ENCODE results near the gene KCNB1.

KCNB1 gene

DNA sequence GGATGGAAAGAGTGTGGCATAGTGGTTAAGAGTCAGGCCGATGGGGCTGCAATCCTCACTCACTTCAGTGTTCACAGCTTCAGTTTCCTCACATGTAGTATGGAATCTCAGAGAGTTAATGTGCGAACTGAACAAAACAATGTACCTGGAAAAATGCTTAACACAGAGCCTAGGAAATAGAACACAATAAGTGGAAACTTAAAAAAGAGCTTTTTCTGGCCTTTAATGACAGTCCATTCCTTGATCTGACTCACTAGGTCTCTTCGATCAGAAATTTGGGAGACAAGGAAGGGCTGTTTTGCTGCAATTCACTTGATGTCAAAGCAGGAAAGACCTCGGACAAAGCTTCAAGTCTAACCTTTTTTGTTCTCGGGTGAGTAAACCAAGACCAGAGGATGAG is 56.1 kb downstream of the KCNB1 start:
- peaks cover 22% of the 10 kb centered on the region for H3K4me1 ChIP-seq
- H3K4me3 ChIP-seq (ENCODE audit: low read depth, low read length), result no peak overlapping the region
- no peaks in the 10 kb centered on the region for H3K27me3 ChIP-seq
- H3K9me3 ChIP-seq, result no peaks in the 10 kb centered on the region
- TF ChIP-seq, protein P1, sequence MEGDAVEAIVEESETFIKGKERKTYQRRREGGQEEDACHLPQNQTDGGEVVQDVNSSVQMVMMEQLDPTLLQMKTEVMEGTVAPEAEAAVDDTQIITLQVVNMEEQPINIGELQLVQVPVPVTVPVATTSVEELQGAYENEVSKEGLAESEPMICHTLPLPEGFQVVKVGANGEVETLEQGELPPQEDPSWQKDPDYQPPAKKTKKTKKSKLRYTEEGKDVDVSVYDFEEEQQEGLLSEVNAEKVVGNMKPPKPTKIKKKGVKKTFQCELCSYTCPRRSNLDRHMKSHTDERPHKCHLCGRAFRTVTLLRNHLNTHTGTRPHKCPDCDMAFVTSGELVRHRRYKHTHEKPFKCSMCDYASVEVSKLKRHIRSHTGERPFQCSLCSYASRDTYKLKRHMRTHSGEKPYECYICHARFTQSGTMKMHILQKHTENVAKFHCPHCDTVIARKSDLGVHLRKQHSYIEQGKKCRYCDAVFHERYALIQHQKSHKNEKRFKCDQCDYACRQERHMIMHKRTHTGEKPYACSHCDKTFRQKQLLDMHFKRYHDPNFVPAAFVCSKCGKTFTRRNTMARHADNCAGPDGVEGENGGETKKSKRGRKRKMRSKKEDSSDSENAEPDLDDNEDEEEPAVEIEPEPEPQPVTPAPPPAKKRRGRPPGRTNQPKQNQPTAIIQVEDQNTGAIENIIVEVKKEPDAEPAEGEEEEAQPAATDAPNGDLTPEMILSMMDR (IDR thresholded peaks at IDR 0.05; ENCODE audit: low read depth, low read length), result no peak
- H3K36me3 ChIP-seq, result no peaks in the 10 kb centered on the region
- no peak for DNase-seq

DNA sequence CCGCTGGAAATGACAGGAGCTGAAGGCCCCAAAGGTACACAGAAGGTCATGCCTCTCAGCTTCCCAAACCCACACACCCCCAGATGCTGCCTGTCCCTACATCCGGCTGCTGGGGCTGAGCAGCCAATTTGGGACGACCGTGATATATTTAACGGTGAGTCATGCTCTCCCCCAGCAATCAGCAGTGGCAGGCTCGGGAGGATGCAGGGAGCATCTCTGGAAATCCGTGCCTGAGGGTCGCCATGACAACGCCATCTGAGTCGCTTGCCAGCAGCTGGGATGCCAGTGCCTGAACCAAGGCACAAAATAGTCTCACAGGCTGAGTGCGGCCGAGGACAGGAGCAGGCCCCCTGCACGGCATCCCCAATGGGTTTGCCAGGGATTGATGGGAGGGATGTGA is 57.9 kb downstream of the KCNB1 start:
- Histone ChIP-seq H3K27me3 (no peaks in the 10 kb centered on the region), H3K9me3 (no peaks in the 10 kb centered on the region), H3K4me3 (ENCODE audit: low read depth, low read length) (no peak overlapping the region; the same call in 1 of the 2 replicates), H3K4me1 (peaks cover 22% of the 10 kb centered on the region), H3K36me3 (no peaks in the 10 kb centered on the region)
- peak; percentile 94 for DNase-seq
- TF ChIP-seq, protein P1 (IDR thresholded peaks at IDR 0.05; ENCODE audit: low read depth, low read length), result no peak

DNA sequence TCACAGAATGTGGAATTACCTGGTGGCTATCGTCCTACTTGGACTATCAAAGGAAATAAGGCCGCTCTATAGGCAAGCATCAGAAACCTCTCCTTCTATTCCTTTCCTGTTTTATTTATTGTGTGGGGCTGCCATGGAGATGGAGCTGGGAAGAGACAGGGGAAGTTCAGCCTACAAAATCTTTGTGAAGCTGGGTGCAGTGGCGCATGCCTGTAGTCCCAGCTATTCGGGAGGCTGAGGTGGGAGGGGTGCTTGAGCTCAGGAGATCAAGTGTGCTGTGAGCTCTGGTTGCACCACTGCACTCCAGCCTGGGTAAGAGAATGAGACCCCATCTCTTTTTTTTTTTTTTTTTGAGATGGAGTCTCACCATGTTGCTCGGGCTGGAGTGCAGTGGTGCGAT is 60.3 kb downstream of the KCNB1 start:
- Histone ChIP-seq H3K36me3 (no peaks in the 10 kb centered on the region), H3K4me1 (peaks cover 15% of the 10 kb centered on the region), H3K27me3 (no peaks in the 10 kb centered on the region), H3K4me3 (ENCODE audit: low read depth, low read length) (no peak overlapping the region), H3K9me3 (no peaks in the 10 kb centered on the region)
- TF ChIP-seq, protein P1 (IDR thresholded peaks at IDR 0.05; ENCODE audit: low read depth, low read length), result no peak
- DNase-seq, result no peak

DNA sequence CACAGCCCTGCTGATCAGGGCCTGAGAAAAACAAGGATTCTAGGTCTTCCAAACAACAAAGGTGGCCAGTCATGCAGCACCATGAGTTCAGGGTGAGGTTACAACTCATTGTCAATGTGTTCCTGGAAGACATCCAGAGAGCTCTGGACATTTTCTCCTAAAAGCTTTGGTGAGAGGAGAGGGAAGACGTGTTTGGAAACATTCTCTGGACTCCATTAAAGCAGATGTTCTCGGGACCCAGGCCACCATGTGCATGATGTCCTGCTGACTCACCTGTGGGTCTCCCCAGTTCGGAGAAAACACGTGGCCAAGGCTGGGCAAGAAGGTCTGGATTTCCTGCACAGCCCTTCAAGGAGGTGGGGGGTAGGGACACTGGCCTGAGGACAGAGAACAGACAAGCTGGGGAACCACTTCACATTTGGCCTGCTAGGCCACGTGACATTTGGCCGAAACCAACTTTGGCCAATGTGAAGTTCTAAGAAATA is 61.6 kb downstream of the KCNB1 start:
- DNase-seq, result no peak
- H3K4me3 ChIP-seq (ENCODE audit: low read depth, low read length), result no peak overlapping the region
- no peaks in the 10 kb centered on the region for H3K27me3 ChIP-seq
- H3K36me3 ChIP-seq, result no peaks in the 10 kb centered on the region
- no peaks in the 10 kb centered on the region for H3K9me3 ChIP-seq
- TF ChIP-seq, protein P1 (IDR thresholded peaks at IDR 0.05; ENCODE audit: low read depth, low read length), result no peak
- peaks cover 15% of the 10 kb centered on the region for H3K4me1 ChIP-seq

GRCh38 chr20:49420292-49420691 is 62.2 kb downstream of the KCNB1 start:
- no peak for DNase-seq
- Histone ChIP-seq H3K36me3 (no peaks in the 10 kb centered on the region), H3K9me3 (no peaks in the 10 kb centered on the region), H3K27me3 (no peaks in the 10 kb centered on the region), H3K4me3 (ENCODE audit: low read depth, low read length) (no peak overlapping the region), H3K4me1 (peaks cover 15% of the 10 kb centered on the region)
- TF ChIP-seq, protein P1 (IDR thresholded peaks at IDR 0.05; ENCODE audit: low read depth, low read length), result no peak

- no peaks in the 10 kb centered on the region for H3K27me3 ChIP-seq
- no peaks in the 10 kb centered on the region for H3K36me3 ChIP-seq
- H3K4me1 ChIP-seq, result peaks cover 11% of the 10 kb centered on the region
- no peak overlapping the region for H3K4me3 ChIP-seq (ENCODE audit: low read depth, low read length)
- H3K9me3 ChIP-seq, result no peaks in the 10 kb centered on the region
- DNase-seq, result no peak
- TF ChIP-seq, protein P1 (IDR thresholded peaks at IDR 0.05; ENCODE audit: low read depth, low read length), result no peak
Observed at GRCh38 chr20:49419785-49420184, 62.7 kb downstream of the KCNB1 start.
